ENCODE data around the gene TRAPPC2L.
A peak's percentile ranks its signal among the peaks of the same experiment; 100 is the strongest.

TRAPPC2L gene

DNA sequence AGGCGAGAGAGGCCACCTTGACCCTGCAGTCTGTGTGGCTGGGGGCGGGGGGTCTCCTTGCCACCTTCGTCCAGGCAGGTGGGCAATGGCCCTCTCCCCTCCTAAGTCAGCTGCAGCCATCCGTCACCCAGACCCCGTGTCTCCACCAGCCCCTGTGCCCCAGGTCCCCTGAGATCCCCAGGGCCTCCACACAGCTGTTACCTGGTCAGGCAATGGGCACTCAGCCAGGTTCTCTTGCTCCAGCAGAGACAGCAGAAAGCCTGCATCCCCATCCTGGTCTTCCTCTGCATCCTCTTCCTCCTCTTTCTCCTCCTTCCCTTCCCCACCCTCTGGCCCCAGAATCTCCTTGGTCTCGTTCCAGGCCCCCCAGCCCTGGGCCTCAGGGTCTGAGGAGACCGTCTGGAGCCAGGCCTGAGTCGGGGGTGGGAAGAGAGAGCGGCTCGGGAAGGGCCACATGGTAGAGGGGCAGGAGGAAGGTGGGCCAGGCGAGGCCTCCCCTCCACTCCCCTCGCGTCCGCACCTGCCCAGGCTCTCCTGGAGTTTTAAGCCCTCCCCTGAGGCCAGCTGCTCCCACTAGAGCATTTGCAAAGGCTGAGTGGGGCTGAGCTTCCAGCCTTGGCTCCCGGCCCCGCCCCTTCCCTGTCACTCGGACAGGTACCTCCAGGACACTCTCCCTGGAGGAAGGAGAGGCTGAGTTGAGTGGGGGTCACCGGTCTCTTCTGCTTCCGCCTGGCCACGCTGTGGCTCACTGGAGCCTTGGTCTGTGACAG lies 9.4 kb downstream of the TRAPPC2L start, which contains the start of gene PABPN1L:
TSS of gene PABPN1L (minus strand) at position 510 of the 770 bp plus-strand sequence. CDS start at position 456, 54 bp downstream.
- Histone ChIP-seq H3K4me3 (ENCODE audit: low read depth in 1 of 5, low read length in 5 of 5) (no peak within 1 kb of the TSS), H3K36me3 (ENCODE audit: control insufficient read depth in 5 of 5, insufficient read depth in 5 of 5, low read length in 5 of 5) (peaks cover 0 to 22% (median 18%) of the 10 kb centered on the region in 5 donors), H3K27ac (ENCODE audit: low read depth, low read length) (no peak within 1 kb of the TSS), H3K4me1 (ENCODE audit: control insufficient read depth in 5 of 5, insufficient read depth in 5 of 5, low read length in 5 of 5) (peaks cover 0 to 11% (median 9%) of the 10 kb centered on the region in 5 donors), H3K27me3 (ENCODE audit: control insufficient read depth in 5 of 5, insufficient read depth in 4 of 5, low read length in 5 of 5) (peaks cover 25 to 34% (median 30%) of the 10 kb centered on the region in 5 donors), H3K9ac (ENCODE audit: low read length in 5 of 5) (no peak within 1 kb of the TSS), H3K9me3 (ENCODE audit: control insufficient read depth in 5 of 5, low read length in 5 of 5) (no peaks in the 10 kb centered on the region)

DNA sequence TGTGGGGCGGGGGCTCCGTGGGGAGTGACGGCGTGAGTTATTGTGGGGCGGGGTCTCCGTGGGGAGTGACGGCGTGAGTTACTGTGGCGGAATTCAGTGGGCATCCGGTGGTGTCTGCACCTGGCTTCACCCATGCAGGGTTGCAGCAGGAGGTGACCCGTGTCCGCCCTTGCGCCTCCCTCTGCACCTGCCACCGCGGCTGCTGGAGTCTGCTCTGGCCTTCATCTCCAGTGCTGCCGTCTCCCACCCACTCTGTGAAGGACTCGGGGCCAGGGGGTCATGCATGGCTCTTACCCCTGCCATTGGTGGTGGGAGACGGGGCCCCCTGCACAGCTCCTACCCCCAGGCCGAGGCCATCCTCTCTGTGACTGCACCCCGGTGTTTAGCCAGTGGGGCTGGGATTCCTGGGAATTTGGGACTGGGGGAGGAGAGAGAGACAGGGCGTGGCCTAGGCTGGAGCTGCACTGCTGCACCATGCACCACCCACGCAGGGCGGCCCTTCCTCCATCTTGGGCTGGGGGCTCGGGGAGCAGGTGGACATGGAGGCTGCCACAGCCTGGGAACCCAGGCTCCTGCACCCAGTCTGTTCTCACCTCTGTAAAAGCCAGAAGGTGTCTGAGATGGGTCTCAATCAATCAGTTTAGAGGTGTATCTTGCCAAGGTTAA lies 10.8 kb downstream of the TRAPPC2L start:
- H3K4me3 ChIP-seq (ENCODE audit: low read depth in 1 of 5, low read length in 5 of 5), result no peak overlapping the region
- H3K4me1 ChIP-seq (ENCODE audit: control insufficient read depth in 5 of 5, insufficient read depth in 5 of 5, low read length in 5 of 5), result peaks cover 0 to 12% (median 9%) of the 10 kb centered on the region in 5 donors
- peaks cover 0 to 8% (median 4%) of the 10 kb centered on the region in 5 donors for H3K36me3 ChIP-seq (ENCODE audit: control insufficient read depth in 5 of 5, insufficient read depth in 5 of 5, low read length in 5 of 5)
- H3K27me3 ChIP-seq (ENCODE audit: control insufficient read depth in 5 of 5, insufficient read depth in 4 of 5, low read length in 5 of 5), result peaks cover 31 to 42% (median 34%) of the 10 kb centered on the region in 5 donors
- no peak overlapping the region for H3K9ac ChIP-seq (ENCODE audit: low read length in 5 of 5)
- no peaks in the 10 kb centered on the region for H3K9me3 ChIP-seq (ENCODE audit: control insufficient read depth in 5 of 5, low read length in 5 of 5)
- H3K27ac ChIP-seq (ENCODE audit: low read depth, low read length), result no peak overlapping the region

DNA sequence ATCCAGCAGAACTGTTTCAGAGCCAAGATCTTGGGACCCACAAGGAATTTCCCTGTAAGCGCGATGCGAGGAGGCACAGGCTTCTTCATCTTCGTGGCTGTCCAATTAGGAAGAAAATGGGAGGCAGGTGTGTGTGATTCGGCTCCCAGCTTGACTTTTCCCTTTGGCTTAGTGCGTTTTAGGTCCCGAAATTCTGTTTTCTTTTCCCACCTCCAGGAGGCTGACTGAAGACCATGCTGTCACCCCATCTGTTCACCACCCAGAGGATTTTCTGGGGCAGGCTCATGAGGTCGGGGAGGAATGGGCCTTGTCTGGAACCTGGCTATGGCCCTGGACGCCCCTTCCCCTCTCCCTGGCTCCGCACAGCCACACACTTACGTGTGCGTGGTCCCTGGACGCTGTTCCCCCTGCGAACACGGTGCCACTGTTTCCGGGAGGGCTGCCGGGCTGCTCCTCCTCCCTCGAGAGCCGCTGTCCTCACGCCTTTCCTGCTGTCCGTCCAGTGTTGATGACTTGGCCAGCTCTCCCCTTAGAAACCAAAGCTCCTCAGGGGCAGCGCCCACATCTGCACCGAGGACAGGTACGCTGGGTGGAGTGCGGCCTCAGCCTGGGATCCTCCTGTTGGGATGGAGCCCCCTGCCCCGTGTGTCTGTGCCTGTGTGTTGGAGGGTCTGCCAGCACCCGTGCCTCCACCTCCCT lies 12.2 kb downstream of the TRAPPC2L start:
- Histone ChIP-seq H3K9ac (ENCODE audit: low read length in 5 of 5) (no peak overlapping the region), H3K27me3 (ENCODE audit: control insufficient read depth in 5 of 5, insufficient read depth in 4 of 5, low read length in 5 of 5) (peaks cover 35 to 43% (median 36%) of the 10 kb centered on the region in 5 donors), H3K27ac (ENCODE audit: low read depth, low read length) (no peak overlapping the region), H3K9me3 (ENCODE audit: control insufficient read depth in 5 of 5, low read length in 5 of 5) (no peaks in the 10 kb centered on the region), H3K4me3 (ENCODE audit: low read depth in 1 of 5, low read length in 5 of 5) (no peak overlapping the region), H3K36me3 (ENCODE audit: control insufficient read depth in 5 of 5, insufficient read depth in 5 of 5, low read length in 5 of 5) (no peaks in the 10 kb centered on the region), H3K4me1 (ENCODE audit: control insufficient read depth in 5 of 5, insufficient read depth in 5 of 5, low read length in 5 of 5) (peaks cover 0 to 12% (median 9%) of the 10 kb centered on the region in 5 donors)

DNA sequence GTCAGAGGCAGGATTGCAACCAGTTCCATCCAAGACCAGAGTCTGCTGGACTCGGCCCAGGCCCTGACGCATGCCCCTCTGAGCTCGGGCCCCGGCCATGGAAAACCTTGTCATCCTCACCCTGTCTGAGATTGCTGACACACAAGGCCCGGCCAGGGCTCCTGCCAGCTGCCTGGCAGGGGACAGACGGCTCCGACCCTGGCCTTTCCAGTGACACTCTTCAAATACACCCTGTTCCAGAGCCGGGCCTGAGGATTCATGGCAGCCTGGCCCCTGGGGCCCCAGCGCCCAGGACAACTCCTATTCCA lies 12.7 kb downstream of the TRAPPC2L start:
- H3K36me3 ChIP-seq (ENCODE audit: control insufficient read depth in 5 of 5, insufficient read depth in 5 of 5, low read length in 5 of 5), result peaks cover 0 to 3% (median 0%) of the 10 kb centered on the region in 5 donors
- no peak overlapping the region for H3K9ac ChIP-seq (ENCODE audit: low read length in 5 of 5)
- no peaks in the 10 kb centered on the region for H3K9me3 ChIP-seq (ENCODE audit: control insufficient read depth in 5 of 5, low read length in 5 of 5)
- H3K4me3 ChIP-seq (ENCODE audit: low read depth in 1 of 5, low read length in 5 of 5), result no peak overlapping the region
- H3K27ac ChIP-seq (ENCODE audit: low read depth, low read length), result no peak overlapping the region
- H3K27me3 ChIP-seq (ENCODE audit: control insufficient read depth in 5 of 5, insufficient read depth in 4 of 5, low read length in 5 of 5), result peaks cover 35 to 43% (median 36%) of the 10 kb centered on the region in 5 donors
- peaks cover 0 to 12% (median 9%) of the 10 kb centered on the region in 5 donors for H3K4me1 ChIP-seq (ENCODE audit: control insufficient read depth in 5 of 5, insufficient read depth in 5 of 5, low read length in 5 of 5)

DNA sequence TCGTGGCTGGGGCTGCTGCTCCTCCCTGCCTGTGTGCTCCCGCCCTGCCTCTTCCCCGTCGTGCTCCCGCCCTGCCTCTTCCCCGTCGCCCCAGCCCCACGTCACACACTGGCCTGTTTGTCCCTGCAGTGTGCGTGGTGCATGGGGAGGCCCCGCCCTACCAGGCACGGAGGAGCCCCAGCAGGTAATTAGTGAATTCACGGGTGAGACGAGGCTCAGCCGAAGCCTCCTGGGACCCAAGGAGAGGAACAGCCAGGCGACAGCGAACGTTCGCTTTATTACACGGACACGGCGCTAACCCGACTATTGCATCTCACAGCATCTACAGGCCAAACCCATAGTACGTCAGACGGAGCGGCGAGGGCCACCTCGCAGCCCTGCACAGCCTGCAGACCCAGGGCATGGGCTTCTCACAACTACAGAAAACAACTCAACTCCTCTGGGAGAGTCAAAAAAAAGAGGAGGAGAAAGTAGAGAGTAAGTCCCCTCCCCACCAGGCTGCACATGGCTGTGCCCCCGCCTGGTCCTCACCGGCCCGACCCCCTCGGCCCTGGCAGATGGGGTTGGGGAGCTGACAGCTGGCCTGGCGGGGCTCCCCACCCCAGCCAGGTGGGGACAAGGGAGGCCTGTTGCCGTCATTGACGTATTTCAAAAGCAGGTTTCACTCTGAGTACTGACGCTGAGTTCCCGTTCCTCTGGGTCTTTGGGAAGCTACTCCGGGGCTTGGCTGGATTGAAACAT lies 13.9 kb downstream of the TRAPPC2L start:
- Histone ChIP-seq H3K9ac (ENCODE audit: low read length in 5 of 5) (peak overlapping the region in 3 of 5 donors; percentile 4 to 48 (median 48)), H3K4me3 (ENCODE audit: low read depth in 1 of 5, low read length in 5 of 5) (peak overlapping the region in 3 of 5 donors; percentile 22 to 57 (median 38)), H3K27ac (ENCODE audit: low read depth, low read length) (no peak overlapping the region), H3K27me3 (ENCODE audit: control insufficient read depth in 5 of 5, insufficient read depth in 4 of 5, low read length in 5 of 5) (peaks cover 34 to 42% (median 35%) of the 10 kb centered on the region in 5 donors), H3K36me3 (ENCODE audit: control insufficient read depth in 5 of 5, insufficient read depth in 5 of 5, low read length in 5 of 5) (peaks cover 0 to 8% (median 0%) of the 10 kb centered on the region in 5 donors), H3K9me3 (ENCODE audit: control insufficient read depth in 5 of 5, low read length in 5 of 5) (no peaks in the 10 kb centered on the region), H3K4me1 (ENCODE audit: control insufficient read depth in 5 of 5, insufficient read depth in 5 of 5, low read length in 5 of 5) (peaks cover 0 to 12% (median 9%) of the 10 kb centered on the region in 5 donors)

DNA sequence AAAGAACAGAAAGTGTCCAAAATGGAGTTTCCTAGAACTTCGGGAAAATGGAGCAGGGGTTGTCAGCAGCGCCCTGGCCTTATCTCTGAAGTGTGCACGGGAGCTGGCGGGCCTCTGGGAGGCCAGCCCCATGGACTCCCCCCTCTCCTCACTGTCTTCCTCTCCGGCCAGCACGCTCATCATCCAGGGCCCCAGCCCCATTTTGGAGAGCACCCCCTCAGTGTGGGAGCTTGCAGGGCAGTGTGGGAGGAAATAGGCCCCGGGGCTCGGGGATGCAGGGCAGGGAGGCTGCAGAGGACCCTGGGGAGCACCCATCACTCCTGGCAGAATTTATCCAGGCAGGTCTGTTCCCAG lies 14.4 kb downstream of the TRAPPC2L start:
- Histone ChIP-seq H3K9me3 (ENCODE audit: control insufficient read depth in 5 of 5, low read length in 5 of 5) (no peaks in the 10 kb centered on the region), H3K9ac (ENCODE audit: low read length in 5 of 5) (peak overlapping the region in 2 of 5 donors; percentile 48), H3K36me3 (ENCODE audit: control insufficient read depth in 5 of 5, insufficient read depth in 5 of 5, low read length in 5 of 5) (peaks cover 0 to 8% (median 0%) of the 10 kb centered on the region in 5 donors), H3K27ac (ENCODE audit: low read depth, low read length) (no peak overlapping the region), H3K27me3 (ENCODE audit: control insufficient read depth in 5 of 5, insufficient read depth in 4 of 5, low read length in 5 of 5) (peaks cover 29 to 37% (median 34%) of the 10 kb centered on the region in 5 donors), H3K4me1 (ENCODE audit: control insufficient read depth in 5 of 5, insufficient read depth in 5 of 5, low read length in 5 of 5) (peaks cover 0 to 12% (median 9%) of the 10 kb centered on the region in 5 donors), H3K4me3 (ENCODE audit: low read depth in 1 of 5, low read length in 5 of 5) (peak overlapping the region in 2 of 5 donors; percentile 38 to 57)

DNA sequence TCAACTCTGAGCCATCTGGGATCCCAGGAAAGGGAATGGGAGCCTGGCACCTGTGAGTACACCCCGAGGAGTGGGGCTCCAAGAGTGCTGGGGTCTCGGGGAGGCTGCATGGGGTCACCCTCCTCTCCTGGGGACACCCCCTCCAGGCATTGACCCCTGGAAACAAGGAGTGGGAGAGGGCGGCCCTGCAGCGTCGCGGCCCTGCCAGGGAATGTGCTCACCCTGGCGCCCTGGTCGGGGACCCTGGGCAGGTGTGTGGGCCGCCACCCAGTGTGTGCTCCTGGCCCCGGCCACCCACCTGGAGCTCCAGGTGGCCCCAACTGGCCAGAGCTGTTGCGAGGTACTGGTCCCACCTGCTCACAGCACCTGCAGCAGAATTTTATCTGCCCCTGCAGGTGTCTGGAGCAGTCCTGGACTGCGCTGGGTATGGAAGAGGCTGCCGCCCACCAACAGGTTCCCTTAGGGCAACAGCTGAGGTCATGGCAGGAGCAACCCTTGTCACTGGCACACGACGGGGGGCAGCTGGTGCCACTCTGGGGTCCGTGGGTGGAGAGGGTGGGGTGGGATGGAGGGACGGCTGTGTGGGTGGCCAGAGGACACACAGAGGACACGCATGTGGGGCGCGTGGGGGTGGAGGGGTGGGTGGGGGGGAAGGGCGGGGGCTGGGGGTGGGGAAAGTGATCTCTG lies 14.9 kb downstream of the TRAPPC2L start:
- Histone ChIP-seq H3K36me3 (ENCODE audit: control insufficient read depth in 5 of 5, insufficient read depth in 5 of 5, low read length in 5 of 5) (peaks cover 0 to 14% (median 3%) of the 10 kb centered on the region in 5 donors), H3K9ac (ENCODE audit: low read length in 5 of 5) (no peak overlapping the region), H3K4me3 (ENCODE audit: low read depth in 1 of 5, low read length in 5 of 5) (no peak overlapping the region), H3K27ac (ENCODE audit: low read depth, low read length) (no peak overlapping the region), H3K4me1 (ENCODE audit: control insufficient read depth in 5 of 5, insufficient read depth in 5 of 5, low read length in 5 of 5) (peaks cover 0 to 12% (median 9%) of the 10 kb centered on the region in 5 donors), H3K9me3 (ENCODE audit: control insufficient read depth in 5 of 5, low read length in 5 of 5) (no peaks in the 10 kb centered on the region), H3K27me3 (ENCODE audit: control insufficient read depth in 5 of 5, insufficient read depth in 4 of 5, low read length in 5 of 5) (peaks cover 26 to 35% (median 29%) of the 10 kb centered on the region in 5 donors)

DNA sequence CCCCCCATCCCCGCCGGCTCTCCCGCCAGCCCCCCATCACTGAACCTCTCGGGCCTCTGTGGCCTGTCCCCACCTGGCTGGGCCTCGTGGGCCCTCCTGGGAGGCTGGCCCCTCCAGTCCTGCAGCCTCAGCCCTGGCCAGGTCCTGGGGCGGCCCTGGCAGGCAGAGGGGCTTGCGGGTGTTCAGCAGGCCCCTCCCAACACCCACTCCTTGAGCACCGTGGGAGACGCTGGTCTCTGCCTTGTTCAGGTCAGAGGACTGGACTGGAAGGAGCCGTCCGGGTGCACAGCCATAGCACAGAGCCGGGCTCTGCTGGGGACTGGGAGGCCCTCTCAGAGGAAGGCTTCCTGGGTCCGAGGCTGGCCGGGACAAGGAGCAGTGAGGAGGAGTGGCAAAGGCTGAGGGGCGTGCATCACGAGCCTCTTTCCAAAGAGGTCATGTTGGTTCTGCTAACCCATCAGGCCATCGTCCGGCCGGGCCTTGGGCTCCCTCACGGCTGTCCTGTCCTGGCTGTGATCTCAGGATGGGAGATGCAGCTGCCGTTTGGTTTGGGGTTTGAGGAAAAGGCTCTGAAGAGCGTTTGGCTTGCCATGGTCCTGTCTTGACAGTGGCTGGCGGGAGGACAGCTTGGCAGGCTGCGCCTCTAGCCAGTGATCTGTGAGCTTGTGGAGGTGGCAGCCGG lies 15.9 kb downstream of the TRAPPC2L start:
- peaks cover 0 to 20% (median 3%) of the 10 kb centered on the region in 5 donors for H3K36me3 ChIP-seq (ENCODE audit: control insufficient read depth in 5 of 5, insufficient read depth in 5 of 5, low read length in 5 of 5)
- H3K4me1 ChIP-seq (ENCODE audit: control insufficient read depth in 5 of 5, insufficient read depth in 5 of 5, low read length in 5 of 5), result peaks cover 0 to 12% (median 9%) of the 10 kb centered on the region in 5 donors
- no peak overlapping the region for H3K4me3 ChIP-seq (ENCODE audit: low read depth in 1 of 5, low read length in 5 of 5)
- H3K27ac ChIP-seq (ENCODE audit: low read depth, low read length), result no peak overlapping the region
- H3K9me3 ChIP-seq (ENCODE audit: control insufficient read depth in 5 of 5, low read length in 5 of 5), result no peaks in the 10 kb centered on the region
- H3K9ac ChIP-seq (ENCODE audit: low read length in 5 of 5), result no peak overlapping the region
- H3K27me3 ChIP-seq (ENCODE audit: control insufficient read depth in 5 of 5, insufficient read depth in 4 of 5, low read length in 5 of 5), result peaks cover 27 to 34% (median 28%) of the 10 kb centered on the region in 5 donors

All from subcutaneous abdominal adipose tissue (tissue), 5 donors.